ENCODE results near the gene RNF222.

Gene RNF222

DNA sequence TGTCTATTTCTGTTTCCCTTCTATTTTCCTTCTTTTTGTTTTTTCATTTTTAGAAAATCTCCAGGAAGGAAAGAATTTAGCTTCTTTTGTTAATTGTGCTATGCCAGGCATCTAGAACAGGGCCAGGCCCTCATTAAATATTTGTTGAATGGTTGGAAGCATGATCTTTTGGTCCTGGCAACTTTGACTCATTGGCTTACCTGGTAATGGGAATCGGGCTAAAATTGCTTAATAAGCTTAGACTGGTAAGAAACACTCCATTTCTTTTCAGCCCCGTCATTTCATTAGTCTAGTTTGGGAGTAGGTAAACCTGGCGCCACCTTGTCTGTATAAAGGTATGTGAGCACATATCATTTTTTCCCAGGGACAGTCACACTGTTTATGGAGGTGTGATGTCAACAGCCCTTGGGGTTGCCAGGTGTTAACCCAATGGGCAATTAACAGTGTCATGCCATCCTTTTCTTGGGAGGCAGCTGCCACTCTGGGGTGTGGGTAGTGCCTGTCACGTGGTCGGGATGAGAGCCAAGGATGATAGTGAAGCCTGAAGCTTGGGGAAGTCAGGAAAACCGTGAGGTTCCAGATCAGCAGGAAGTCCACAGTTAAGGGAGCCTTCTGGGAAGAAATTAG, 28.6 kb upstream of the RNF222 start:
- TF ChIP-seq, protein P1, sequence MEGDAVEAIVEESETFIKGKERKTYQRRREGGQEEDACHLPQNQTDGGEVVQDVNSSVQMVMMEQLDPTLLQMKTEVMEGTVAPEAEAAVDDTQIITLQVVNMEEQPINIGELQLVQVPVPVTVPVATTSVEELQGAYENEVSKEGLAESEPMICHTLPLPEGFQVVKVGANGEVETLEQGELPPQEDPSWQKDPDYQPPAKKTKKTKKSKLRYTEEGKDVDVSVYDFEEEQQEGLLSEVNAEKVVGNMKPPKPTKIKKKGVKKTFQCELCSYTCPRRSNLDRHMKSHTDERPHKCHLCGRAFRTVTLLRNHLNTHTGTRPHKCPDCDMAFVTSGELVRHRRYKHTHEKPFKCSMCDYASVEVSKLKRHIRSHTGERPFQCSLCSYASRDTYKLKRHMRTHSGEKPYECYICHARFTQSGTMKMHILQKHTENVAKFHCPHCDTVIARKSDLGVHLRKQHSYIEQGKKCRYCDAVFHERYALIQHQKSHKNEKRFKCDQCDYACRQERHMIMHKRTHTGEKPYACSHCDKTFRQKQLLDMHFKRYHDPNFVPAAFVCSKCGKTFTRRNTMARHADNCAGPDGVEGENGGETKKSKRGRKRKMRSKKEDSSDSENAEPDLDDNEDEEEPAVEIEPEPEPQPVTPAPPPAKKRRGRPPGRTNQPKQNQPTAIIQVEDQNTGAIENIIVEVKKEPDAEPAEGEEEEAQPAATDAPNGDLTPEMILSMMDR (IDR thresholded peaks at IDR 0.05; ENCODE audit: low read depth, low read length): no peak
- no peak for DNase-seq (ENCODE audit: extremely low read depth, low read depth)

DNA sequence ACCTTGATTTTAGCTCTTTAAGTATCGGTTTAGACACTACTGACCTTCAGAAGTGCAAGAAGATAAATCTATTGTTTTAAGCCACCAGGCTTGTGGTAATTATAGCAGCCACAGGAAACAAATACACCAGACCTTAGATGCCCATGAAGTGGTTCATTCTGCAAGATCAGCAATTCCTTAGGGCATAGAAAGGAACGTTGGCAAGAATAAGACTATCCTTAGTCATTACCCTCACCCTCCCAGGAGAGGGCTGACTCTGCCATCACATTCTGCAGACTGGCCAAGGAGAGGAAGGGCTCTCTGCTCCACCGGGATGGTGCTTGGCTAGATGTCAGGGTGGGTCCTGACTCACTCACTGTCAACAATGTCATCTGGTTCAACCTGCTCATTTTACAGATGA, 23.9 kb upstream of the RNF222 start:
- TF ChIP-seq, protein P1 (IDR thresholded peaks at IDR 0.05; ENCODE audit: low read depth, low read length): no peak
- no peak for DNase-seq (ENCODE audit: extremely low read depth, low read depth)

DNA sequence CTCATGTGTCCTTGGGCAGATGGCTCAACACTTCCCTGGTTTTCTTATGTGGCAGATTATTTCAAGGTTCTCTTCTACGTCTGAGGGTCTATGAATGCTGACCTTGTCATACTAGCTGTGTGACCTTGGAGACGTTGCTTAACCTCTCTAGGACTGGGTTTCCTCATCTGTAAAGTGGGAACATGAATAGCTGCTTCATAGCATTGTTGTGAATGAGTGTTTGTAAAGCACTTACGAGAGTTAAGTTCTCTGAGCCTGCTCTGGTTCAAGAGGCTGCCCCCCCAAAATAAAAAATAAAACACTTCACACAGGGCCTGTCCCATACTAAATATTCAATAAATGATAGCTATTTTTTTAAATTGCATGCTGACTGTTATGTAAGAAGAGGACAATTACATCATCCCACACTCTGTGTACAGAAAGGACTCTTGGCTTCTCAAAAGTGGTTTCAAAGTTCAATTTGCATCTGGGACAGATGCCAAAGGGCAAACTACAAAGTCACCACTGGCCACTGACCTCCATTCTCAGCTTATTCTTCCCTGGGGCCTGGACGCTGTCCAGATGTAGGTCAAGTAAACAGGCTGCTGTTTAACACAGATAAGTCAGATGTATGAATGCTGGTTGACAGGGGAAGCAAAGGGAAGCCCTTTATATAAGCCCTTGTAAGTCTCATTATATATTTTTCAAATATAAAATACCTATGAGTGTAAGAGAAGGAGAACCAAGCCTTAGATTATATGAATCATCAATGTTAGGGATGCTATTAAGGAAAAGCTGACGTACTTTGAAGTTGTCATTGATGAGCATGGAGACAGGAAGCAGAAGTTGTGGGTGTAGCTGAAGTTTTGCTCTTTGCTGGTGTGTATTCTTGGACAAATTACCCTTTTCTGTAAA, 22.7 kb upstream of the RNF222 start:
- peak; percentile 40 for DNase-seq (ENCODE audit: extremely low read depth, low read depth)

DNA sequence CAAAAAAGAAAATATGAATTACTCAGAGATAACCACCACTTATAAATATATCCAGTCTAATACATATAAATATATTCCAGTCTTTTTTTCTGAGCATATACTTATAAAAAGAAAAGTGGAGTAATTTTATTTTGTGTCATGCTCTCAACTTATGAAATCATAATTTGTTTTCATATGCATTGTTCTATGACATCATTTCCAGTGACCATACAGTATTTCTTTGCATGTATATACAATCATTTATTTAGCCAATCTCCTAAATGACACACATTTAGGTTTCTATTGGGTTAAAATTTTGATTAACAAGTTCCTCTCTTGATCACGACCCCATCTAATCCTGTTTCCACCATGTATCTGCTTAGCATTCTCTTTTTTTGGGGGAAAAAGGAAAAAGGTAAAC, 21.7 kb upstream of the RNF222 start:
- DNase-seq (ENCODE audit: extremely low read depth, low read depth): no peak
- TF ChIP-seq, protein P1 (IDR thresholded peaks at IDR 0.05; ENCODE audit: low read depth, low read length): no peak

More for the DNA sequence above, 22.7 kb upstream of the RNF222 start:
- TF ChIP-seq, protein P1 (IDR thresholded peaks at IDR 0.05; ENCODE audit: low read depth, low read length): no peak

DNA sequence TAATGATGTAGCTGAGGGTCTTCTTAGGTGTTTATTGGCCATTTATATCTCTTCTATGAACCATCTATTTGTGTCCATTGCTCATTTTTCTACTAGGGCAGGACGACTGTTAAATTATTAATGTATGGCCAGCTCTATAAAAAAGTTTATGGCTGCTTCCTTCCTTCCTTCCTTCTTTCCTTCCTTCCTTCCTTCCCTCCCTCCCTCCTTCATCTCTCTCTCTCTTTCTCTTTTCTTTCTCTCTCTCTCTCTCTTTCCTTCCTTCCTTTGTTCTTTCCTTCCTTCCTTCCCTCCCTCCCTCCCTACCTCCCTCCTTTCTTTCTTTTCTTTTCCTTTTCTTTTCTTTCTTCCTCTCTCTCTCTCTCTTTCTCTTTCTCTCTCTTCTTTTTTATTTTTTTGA, 20.8 kb upstream of the RNF222 start:
- TF ChIP-seq, protein P1 (IDR thresholded peaks at IDR 0.05; ENCODE audit: low read depth, low read length): no peak

DNA sequence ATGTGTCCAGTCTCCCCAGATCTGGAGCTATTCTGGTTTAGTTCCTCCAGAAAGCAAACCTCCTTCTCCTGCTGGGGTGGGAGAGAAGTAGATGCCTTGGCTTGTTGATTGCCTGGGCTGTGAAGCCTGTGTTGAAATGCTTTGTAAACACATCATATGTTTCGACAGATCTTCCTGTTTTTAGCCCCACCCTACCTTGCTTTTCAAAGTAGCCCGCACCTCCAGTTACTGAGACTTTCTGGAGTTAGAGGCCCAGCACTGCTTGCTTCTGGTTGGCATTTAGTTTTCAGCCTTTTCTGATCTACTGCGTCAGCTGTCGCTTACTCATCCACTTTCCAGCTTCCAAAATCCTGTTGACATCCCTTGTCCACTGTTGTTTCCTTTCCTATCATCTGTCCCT, 20.2 kb upstream of the RNF222 start:
- TF ChIP-seq, protein P1 (IDR thresholded peaks at IDR 0.05; ENCODE audit: low read depth, low read length): no peak
- DNase-seq (ENCODE audit: extremely low read depth, low read depth): no peak

More for the DNA sequence above, 20.8 kb upstream of the RNF222 start:
- DNase-seq (ENCODE audit: extremely low read depth, low read depth): no peak

DNA sequence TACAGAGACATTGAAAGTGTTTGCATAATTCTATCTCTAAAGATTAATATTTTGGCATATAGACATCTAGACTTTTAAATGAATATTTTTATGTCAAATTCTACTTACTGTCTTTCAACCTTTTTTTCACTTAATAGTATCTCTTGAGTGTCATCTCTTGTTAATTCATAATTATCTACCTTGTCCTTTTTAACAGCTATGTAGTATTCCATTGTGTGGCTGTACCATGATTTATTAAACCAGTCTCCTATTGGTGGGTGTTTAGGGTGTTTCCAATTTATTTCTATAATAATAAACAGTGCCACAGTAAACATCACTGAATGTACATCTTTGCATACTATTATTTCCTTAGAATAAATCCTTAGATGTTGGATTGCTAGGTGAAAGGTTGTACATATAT, 16.3 kb upstream of the RNF222 start:
- DNase-seq (ENCODE audit: extremely low read depth, low read depth): no peak
- TF ChIP-seq, protein P1 (IDR thresholded peaks at IDR 0.05; ENCODE audit: low read depth, low read length): no peak

Measured in AG09319 (cell line).